ENCODE results near the gene C8G.

C8G gene

DNA sequence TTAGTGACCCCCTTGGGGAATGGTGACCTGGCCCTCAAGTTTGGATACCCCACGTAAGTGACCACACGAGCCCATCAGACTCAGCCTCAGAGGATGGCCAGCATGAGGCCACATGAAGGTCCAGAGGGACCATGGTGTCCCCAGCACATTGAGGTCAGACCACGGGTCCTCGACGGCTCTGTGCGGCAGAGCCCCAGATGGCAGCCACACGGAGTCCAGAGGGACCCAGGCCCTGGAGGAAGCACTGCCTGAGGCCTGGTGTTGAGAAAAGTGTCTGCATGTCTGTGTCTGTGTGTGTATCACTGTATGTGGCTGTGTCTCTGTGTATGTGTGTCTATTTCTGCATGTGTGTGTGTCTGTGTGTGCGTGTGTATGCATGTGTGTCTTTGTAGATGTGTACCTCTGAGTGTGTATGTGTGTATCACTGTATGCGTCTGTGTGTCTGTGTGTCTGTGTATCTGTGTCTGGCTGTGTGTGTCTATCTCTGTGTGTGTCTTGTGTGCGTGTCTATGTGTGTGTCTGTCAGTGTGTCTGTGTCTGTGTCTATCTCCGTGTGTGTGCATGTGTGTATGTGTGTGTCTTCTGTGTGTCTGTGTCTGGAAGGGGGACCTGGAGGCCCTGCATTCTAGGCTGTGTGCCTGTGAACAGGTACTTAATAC lies 38.7 kb downstream of the C8G start:
- TF ChIP-seq CTCF (IDR thresholded peaks at IDR 0.05; ENCODE audit: low read depth, low read length, missing control alignments): no peak
- no peak for DNase-seq (ENCODE audit: low read depth)
- H3K4me3 ChIP-seq (ENCODE audit: low read depth, low read length): no peak overlapping the region

DNA sequence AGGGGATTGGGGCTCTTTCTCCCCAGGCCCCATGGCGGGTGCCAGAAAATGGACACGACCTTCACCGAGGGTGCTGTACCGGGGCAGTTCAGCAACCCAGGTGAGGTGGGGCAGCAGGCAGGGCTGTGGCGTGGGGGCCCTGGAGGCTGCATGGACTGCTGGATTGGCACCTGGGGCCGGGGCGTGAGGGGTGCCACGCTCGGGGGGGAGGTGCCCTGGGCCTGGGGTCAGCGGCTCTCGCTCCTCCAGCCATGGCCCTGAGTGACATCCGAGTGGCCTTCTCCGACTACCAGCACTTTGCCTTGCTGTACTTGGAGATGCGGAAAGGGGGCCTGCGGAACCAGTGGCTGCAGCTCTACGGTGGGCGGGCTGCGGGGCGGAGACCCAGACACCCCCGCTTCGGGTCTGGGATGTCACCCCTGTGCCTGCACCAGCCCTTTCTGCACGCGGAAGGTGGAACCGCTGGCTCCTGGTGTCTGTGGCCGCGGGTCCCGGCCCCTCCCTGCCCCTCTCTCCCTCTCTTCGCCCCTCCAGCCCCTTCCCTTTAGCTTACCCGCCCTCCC lies 39.5 kb downstream of the C8G start:
- no peak for TF ChIP-seq CTCF (IDR thresholded peaks at IDR 0.05; ENCODE audit: low read depth, low read length, missing control alignments)
- H3K4me3 ChIP-seq (ENCODE audit: low read depth, low read length): no peak overlapping the region
- DNase-seq (ENCODE audit: low read depth): no peak

- DNase-seq (ENCODE audit: low read depth): no peak
- no peak overlapping the region for H3K4me3 ChIP-seq (ENCODE audit: low read depth, low read length)
- no peak for TF ChIP-seq CTCF (IDR thresholded peaks at IDR 0.05; ENCODE audit: low read depth, low read length, missing control alignments)
Observed at GRCh38 chr9:136985027-136985602, 40.1 kb downstream of the C8G start.

- no peak overlapping the region for H3K4me3 ChIP-seq (ENCODE audit: low read depth, low read length)
- TF ChIP-seq CTCF (IDR thresholded peaks at IDR 0.05; ENCODE audit: low read depth, low read length, missing control alignments): no peak
- no peak for DNase-seq (ENCODE audit: low read depth)
Observed at GRCh38 chr9:136985853-136986252, 40.8 kb downstream of the C8G start.

- no peak for DNase-seq (ENCODE audit: low read depth)
- no peak overlapping the region for H3K4me3 ChIP-seq (ENCODE audit: low read depth, low read length)
- no peak for TF ChIP-seq CTCF (IDR thresholded peaks at IDR 0.05; ENCODE audit: low read depth, low read length, missing control alignments)
Observed at GRCh38 chr9:136988872-136989271, 43.8 kb downstream of the C8G start.

DNA sequence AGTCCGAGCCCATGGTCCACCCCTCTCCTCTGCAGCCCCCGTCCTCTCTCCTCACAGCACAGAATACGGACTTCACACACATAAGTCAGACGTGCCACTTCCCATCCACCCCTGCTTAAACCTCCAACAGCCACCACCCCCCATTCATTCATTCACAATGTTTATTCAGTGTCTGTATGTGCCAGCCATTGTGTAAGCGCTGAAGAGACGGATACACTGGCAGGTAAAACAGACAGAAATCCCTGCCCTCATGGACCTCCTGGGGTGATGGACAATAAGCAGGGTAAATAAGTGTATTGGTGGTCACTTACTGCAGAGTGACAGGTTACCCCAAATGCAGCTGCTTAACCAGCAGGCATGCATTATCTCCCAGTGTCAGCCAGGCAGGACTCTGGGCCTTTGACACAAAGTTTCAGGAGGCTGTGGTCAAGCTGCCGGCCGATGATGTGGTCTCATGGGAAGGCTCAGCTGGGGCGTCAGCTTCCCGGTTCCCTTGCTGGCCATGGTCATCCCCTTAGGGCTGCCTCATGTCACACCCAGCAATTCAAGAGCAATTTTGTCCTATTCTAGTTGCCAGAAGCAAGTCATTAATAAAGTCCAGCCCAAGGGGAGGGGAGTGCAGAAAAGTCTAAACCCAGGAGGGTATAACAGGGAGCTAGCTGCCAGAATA lies 45.3 kb downstream of the C8G start:
- DNase-seq (ENCODE audit: low read depth): no peak
- H3K4me3 ChIP-seq (ENCODE audit: low read depth, low read length): no peak overlapping the region
- TF ChIP-seq CTCF (IDR thresholded peaks at IDR 0.05; ENCODE audit: low read depth, low read length, missing control alignments): no peak
